Measurements from ENCODE around the gene PTPRC.

DNA sequence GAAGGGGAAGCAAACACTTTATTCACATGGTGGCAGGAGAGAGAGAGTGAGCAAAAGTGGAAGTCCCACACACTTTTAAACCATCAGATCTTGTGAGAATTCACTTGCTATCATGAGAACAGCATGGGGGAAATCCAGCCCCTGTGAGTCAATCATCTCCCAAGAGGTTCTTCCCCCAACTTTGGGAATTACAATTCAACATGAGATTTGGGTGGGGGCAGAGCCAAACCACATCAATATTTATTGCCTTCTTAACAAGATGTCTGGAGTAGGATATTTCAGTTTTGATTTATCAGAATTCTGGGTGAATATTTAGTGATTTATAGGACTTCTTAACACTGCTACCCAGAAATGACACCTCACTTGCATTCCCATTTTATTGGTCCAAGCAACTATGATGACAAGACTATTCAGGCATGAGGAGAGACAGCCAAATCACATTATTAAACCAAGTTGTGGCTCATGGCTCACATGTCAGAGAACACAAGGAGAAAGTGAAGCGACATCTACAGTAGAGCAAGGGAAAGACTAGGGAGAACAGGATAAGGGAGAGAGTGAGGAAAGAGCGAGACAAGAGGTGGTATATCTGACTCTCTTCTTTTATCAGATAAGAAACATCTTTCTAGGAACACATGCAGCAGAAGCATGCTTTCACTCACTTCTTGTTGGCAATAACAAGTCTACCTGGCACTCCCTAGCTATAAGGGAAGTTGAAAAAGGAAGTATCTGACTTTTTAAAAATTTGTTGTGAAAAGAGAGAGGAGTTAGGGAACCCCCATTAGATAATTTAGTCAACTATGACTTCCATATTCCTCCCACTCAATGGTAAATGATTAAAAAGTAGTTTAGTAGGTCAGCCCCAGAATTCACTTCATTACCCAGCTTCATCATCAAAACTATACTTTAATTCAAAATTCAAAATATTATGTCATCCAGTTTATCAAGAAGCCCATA lies 36.6 kb upstream of the PTPRC start:
- TF ChIP-seq EZH2 (IDR thresholded peaks at IDR 0.05; ENCODE audit: insufficient read depth, poor library complexity, severe bottlenecking) = no peak
- TF ChIP-seq EZH2phosphoT487 (IDR thresholded peaks at IDR 0.05; ENCODE audit: insufficient read depth, low read depth) = peak; percentile 74; the same call in 1 of the 2 replicates

Measured in GM23248 (cell line).